AG04450 (cell line): ENCODE results near the gene FGF21. TPM values are rescaled to one million over a fixed set of nuclear protein-coding genes. Genes with fewer than 3 reads are reported as not detected.

Source experiments
- CTCF ChIA-PET: fragments of 300-600, 350-600 bp; formaldehyde crosslinking; extraction: SDS; loops from one replicate; lab custom pipeline; 2022; ENCODE audit warnings: antibody characterized with exemption, inconsistent platforms; lab: Charles Lee
- POLR2A ChIA-PET: fragments of 350-600 bp; formaldehyde crosslinking; extraction: SDS; loops from one replicate; lab custom pipeline; 2021; ENCODE audit warnings: antibody characterized with exemption, inconsistent platforms; lab: Yijun Ruan, JAX
- DNase-seq: peaks from one replicate; pipeline ENCODE4 v3.0.0-alpha.2; 2011; ENCODE audit warnings: low read depth, low spot score
- H3K27ac ChIP-seq: one replicate; pipeline ENCODE4 v1.5.1; 2012; ENCODE audit warnings: low read depth, low read length, control low read depth
- H3K27me3 ChIP-seq: one replicate; pipeline ENCODE4 v1.6.0; 2012; ENCODE audit warnings: low read length; ENCODE audit not compliant: control insufficient read depth, insufficient read depth
- H3K4me3 ChIP-seq: 2 replicates; pipeline ENCODE4 v1.5.1; 2011; ENCODE audit warnings: mild to moderate bottlenecking, low read depth, low read length, control low read depth
- H3K9me3 ChIP-seq: 2 replicates; pipeline ENCODE4 v1.5.1; 2012; ENCODE audit warnings: low read length; ENCODE audit not compliant: control insufficient read depth, insufficient read depth
- CTCF ChIP-seq: IDR thresholded peaks from 2 replicates; pipeline ENCODE4 v1.5.1; 2011; ENCODE audit warnings: low read depth, low read length, control low read depth, inconsistent platforms
- polyA plus RNA-seq: library from polyadenylated mRNA; depleted of rRNA; stranded (reverse); fragments of >200 nt; gene quantifications from 2 replicates; pipeline ENCODE4 v1.2.3, GENCODE V29; 2011; rRNA removed
- small RNA-seq: library from RNA; depleted of rRNA; stranded (forward); fragments of <200 nt; gene quantifications from one replicate; pipeline ENCODE3, GENCODE V24; 2012; ENCODE audit warnings: low read depth; ENCODE audit not compliant: insufficient read length

FGF21 gene
- polyA plus RNA-seq, 1 experiment, result not detected

- CTCF ChIA-PET, result interaction anchor here (0.5 to 2.2 kb wide), 4 partner anchors 13 to 191 kb away, joined by 3 to 10 read pairs (median 6); no protein-coding TSS in a partner anchor
Measured at GRCh38 chr19:48807590-48808308, 52.4 kb downstream of the FGF21 start.

More at GRCh38 chr19:48807590-48808308, 52.4 kb downstream of the FGF21 start:
- Histone ChIP-seq H3K4me3 (no peak overlapping the region), H3K27me3 (no peaks in the 10 kb centered on the region), H3K27ac (no peak overlapping the region), H3K9me3 (no peaks in the 10 kb centered on the region; the same call in 1 of the 2 replicates)
- no peak for TF ChIP-seq CTCF
- DNase-seq, result no peak
- POLR2A ChIA-PET, result no interaction called here

Small RNA genes within 50 kb of the gene (small RNA-seq; reads per million reads assigned to genes)
- not detected for gene RNU6-317P

Other genes starting within 250 kb of the FGF21 start
- gene LMTK3, start 243.7 kb upstream of the FGF21 start, polyA plus RNA-seq, result 0.25 TPM in 2 replicates
- gene SULT2B1, start 203.4 kb upstream of the FGF21 start, polyA plus RNA-seq, result 0.12 and 0.20 TPM in 2 replicates
- not detected in 2 replicates for gene SPACA4, start 148.8 kb upstream of the FGF21 start, polyA plus RNA-seq
- not detected in 2 replicates for gene FAM83E, start 140.4 kb upstream of the FGF21 start, polyA plus RNA-seq
- gene RPL18, start 136.3 kb upstream of the FGF21 start, polyA plus RNA-seq, result 1,020 and 1,259 TPM in 2 replicates
- 4.6 and 6.1 TPM in 2 replicates for gene SPHK2, start 136.0 kb upstream of the FGF21 start, polyA plus RNA-seq
- 3.4 and 4.0 TPM in 2 replicates for gene DBP, start 118.1 kb upstream of the FGF21 start, polyA plus RNA-seq
- gene CA11, start 109.3 kb upstream of the FGF21 start, polyA plus RNA-seq, result 3.7 and 4.3 TPM in 2 replicates
- 0.04 and 0.10 TPM in 2 replicates for gene NTN5, start 82.5 kb upstream of the FGF21 start, polyA plus RNA-seq
- not detected in 2 replicates for gene FUT2, start 59.6 kb upstream of the FGF21 start, polyA plus RNA-seq
- 0.58 and 0.68 TPM in 2 replicates for gene MAMSTR, start 35.8 kb upstream of the FGF21 start, polyA plus RNA-seq
- 0.32 and 0.61 TPM in 2 replicates for gene RASIP1, start 14.9 kb upstream of the FGF21 start, polyA plus RNA-seq
- not detected in 2 replicates for gene IZUMO1, start 8.6 kb upstream of the FGF21 start, polyA plus RNA-seq
- 0.02 and 0.07 TPM in 2 replicates for gene FUT1, start 2.9 kb upstream of the FGF21 start, polyA plus RNA-seq
- gene BCAT2, start 55.5 kb downstream of the FGF21 start, polyA plus RNA-seq, result 23.3 and 31.8 TPM in 2 replicates
- 2.3 and 3.6 TPM in 2 replicates for gene HSD17B14, start 81.0 kb downstream of the FGF21 start, polyA plus RNA-seq
- gene PLEKHA4, start 113.1 kb downstream of the FGF21 start, polyA plus RNA-seq, result 7.1 and 11.9 TPM in 2 replicates
- gene PPP1R15A, start 116.9 kb downstream of the FGF21 start, polyA plus RNA-seq, result 36.5 and 37.2 TPM in 2 replicates
- gene TULP2, start 143.2 kb downstream of the FGF21 start, polyA plus RNA-seq, result 0.20 and 0.25 TPM in 2 replicates
- gene NUCB1, start 144.8 kb downstream of the FGF21 start, polyA plus RNA-seq, result 123 and 130 TPM in 2 replicates
- 0.48 and 0.61 TPM in 2 replicates for gene DHDH, start 178.2 kb downstream of the FGF21 start, polyA plus RNA-seq
- 110 and 147 TPM in 2 replicates for gene BAX, start 199.4 kb downstream of the FGF21 start, polyA plus RNA-seq
- 3,644 and 5,326 TPM in 2 replicates for gene FTL, start 209.8 kb downstream of the FGF21 start, polyA plus RNA-seq
- 19.5 and 24.1 TPM in 2 replicates for gene GYS1, start 237.8 kb downstream of the FGF21 start, polyA plus RNA-seq
- gene RUVBL2, start 238.4 kb downstream of the FGF21 start, polyA plus RNA-seq, result 107 and 131 TPM in 2 replicates